Activated CD4-positive, alpha-beta T cell treated with anti-CD3 and anti-CD28 coated beads, Interleukin-2, amount 50 U/mL, for 48 hours (primary cell): ENCODE measurements around the gene CRB2.
"Not testable (repeated sequence)": the region's sequence is repeated elsewhere in the genome, so short reads cannot be mapped to it uniquely, and the experiment has no call there.

Experiments
- DNase-seq, 2 experiments: peaks; one replicate each; pipeline ENCODE4 v3.0.0-alpha.2; 2020

Gene CRB2

GRCh38 chr9:123383512-123384170, 27.6 kb downstream of the CRB2 start:
- DNase-seq: no peak

- no peak for DNase-seq
Measured at GRCh38 chr9:123387686-123388085, 31.7 kb downstream of the CRB2 start.

GRCh38 chr9:123389070-123389469, 33.1 kb downstream of the CRB2 start:
- DNase-seq: no peak

DNA sequence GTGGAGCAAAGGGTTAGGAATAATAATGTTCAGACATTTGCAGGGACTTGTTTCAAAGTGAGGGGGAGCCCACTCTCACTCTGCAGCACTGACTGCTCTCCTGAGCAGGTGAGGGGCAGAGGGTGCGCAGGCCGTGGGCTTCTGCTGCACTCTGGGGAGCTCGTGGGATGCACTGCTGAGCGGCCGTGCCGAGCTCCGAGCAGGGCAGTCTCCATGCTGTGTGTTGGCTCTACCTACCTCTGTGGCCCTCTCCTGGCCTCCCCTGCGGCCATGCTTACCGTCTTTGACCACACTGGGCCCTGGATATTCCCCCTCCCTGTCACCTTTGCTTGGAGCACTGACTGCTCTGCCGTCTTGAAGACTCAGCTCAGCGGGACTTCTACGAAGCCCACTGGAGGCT, 33.7 kb downstream of the CRB2 start:
- DNase-seq: no peak

DNA sequence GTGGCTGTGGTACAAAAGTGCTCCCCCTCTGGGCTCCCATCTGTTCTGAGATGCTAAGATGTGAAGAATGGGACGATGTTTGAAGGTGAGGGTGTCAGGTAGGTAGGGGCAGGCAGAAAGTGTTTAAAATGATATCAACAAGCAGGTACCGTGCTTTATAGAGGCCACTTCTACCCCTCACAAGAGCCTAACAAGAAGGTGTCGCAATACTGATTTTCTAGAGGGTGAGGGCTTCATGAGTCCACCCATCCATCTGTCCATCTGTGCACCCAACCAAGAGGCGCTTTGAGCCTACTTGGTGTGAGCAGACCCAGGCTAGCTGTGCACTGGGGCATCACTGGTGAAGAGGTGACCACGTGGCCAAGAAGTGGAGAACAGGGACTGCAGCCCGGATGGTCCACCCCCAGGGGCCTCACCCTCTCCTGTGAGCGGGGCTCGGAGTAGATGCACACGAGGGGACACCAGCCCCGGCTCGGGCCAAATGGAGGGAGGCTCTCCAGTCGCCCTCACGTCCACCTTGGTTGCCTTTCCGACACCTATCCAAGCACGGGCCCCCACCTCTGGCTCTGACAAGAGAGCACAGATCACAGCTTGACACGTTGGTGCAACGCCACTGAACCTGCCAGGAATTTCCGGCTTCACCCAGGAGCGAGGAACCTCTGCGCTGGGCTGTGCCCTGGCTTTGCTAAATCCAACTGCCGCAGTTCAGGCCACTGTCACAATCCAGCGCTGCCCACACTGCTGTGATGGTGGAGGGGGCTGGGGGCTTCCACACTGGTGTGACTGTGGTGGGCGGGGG, 34.5 kb downstream of the CRB2 start:
- no peak for DNase-seq

DNA sequence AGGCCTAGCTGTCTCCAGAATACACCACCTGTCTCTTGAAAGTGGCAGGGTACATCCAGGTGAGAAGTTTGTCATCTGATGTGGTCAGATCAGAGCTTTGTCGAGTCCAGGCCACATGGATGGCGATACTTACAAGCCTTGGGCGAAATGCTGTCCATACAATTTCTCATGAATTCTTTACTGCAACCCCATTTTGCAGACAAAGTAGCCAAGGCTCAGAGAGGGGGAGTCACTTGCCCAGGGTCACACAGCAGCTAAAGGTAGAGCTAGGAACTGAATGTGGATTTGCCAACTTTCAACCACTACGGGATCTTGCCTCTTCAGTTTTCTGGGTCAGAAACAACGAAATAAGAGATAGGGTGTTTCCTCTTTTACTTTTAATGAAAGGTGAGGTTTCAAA, 35.2 kb downstream of the CRB2 start:
- no peak for DNase-seq

- DNase-seq: no peak
Measured at GRCh38 chr9:123391946-123392345, 35.9 kb downstream of the CRB2 start.

DNA sequence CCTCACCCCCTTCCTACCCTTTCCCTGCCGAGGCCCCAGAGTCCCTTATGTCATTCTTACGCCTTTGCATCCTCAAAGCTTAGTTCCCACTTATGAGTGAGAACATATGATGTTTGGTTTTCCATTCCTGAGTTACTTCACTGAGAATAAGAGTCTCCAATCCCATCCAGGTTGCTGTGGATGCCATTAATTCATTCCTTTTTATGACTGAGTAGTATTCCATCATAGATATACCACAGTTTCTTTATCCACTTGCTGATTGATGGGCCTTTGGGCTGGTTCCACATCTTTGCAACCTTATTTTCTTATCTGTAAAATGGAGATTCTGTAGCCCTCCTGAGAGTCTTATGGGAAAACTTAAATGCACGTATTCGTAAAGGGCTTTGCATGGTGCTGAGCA, 36.8 kb downstream of the CRB2 start:
- DNase-seq: no peak

GRCh38 chr9:123394291-123395235, 38.6 kb downstream of the CRB2 start:
- DNase-seq: no peak

- no peak for DNase-seq
Measured at GRCh38 chr9:123395276-123395688, 39.3 kb downstream of the CRB2 start.

DNA sequence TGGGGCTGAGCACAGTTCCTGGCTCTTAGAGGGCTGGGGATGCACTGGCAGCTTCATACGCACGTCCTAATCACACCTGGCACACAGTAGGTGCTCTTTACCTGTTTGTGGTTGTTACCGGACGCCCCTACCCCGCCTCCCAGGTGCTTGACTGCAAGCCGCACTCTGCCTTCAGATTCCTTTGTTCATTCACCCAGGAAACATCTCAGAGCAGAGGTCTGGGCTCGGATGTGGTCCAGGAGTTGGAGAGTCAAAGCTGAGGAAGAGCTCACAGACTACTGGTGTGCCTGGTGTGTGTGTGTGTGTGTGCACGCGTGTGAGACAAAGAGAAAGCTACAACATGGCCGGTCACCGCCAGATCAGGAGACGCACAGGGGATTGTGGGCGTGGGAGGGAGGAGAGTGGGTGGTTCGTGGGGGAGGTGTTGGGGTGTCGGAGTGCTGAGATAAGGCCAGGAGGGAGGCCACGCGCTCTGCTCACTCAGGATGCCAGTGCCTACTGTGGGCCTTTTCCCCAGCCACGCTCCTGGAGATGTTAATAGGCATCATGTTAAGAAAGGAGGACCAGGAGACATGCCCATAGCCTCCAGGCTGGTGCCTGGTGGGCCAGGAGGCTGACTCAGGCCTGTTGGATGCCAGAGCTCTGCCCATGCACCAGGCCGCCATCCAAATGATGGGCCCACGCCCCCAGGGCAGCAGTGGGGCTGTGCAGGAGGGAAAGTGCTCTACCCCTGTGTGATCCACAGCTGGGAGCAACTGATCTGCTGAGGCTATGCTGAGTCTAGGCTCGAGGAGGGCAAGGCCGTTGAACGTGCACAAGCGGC, 39.9 kb downstream of the CRB2 start:
- DNase-seq: no peak

DNA sequence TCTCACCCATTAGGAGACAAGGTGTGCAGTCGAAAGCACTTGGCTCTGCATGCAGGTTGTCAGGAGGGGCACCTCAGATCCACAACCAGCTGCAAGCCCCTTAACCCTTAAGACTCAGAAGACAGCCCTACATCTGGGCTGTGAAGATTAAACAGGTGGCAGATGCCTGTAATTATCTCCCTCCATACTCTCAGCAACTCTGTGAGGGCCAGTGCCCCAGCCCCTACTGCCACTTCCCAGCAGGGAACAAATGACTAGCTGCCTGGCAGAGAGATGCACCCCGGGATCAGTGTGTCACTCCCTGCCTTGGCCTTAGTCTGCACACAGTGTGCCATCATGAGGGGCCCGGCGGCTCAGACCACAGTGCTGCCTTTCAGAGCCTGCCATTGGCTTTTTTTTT, 42.0 kb downstream of the CRB2 start:
- DNase-seq: no peak

- DNase-seq: not testable (repeated sequence)
Measured at GRCh38 chr9:123398938-123399337, 42.9 kb downstream of the CRB2 start.

DNA sequence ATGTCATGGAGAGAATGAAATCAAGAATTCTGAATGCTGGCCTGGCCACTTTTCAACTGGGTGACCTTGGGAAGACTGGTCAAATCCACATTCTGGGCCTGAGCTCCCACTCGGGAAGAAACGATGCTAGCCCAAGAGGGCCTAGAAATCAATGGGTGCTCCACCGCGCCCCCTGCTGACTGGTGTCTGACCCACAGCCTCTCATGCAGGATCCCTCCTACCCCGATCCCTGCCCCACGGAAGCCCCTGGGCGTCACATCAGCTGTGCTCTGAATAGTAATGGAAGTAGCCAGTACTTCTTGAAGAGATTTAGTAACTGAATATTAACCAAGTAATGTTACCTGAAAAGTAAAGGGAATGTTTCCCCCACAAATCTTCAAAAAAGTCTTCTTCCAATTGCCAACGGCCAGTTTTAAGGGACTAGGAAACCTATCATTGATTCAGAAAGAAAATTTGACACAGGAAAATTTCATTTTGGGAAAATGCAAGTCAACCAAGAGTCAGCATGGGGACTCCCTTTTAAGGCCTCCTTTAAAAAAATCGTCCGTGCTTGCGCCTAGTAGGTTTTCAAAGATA, 43.9 kb downstream of the CRB2 start:
- peak; percentile 50 to 56 for DNase-seq

DNA sequence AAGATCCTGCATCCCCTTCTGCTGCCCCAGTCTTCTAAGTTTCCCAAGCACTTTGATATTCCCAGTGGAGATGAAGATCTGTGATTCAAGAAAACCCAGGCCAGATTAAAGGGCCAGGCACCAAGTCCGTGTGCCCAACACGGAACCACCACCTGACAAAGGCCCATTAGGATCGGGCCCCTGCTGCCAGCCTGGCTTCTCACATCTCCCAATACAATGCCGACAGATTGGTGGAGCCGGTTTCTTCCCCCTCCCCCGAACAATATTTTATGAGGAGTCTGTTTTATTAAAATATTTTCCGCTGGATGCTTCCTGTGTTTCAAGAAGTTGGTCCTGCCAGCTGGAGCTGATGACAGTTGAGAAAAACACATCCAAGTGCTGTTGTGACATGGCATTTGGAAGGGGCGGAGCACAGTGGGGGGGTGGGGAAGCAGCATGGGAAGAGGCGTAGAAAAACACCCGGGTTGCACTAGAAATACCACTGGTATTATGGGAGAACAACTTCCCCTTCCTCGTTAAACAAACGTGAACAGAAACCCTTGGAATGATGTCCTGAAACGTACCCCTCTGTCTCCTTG, 45.0 kb downstream of the CRB2 start:
- no peak for DNase-seq

- peak; percentile 9 to 17 for DNase-seq
Measured at GRCh38 chr9:123401879-123402513, 46.0 kb downstream of the CRB2 start.

DNA sequence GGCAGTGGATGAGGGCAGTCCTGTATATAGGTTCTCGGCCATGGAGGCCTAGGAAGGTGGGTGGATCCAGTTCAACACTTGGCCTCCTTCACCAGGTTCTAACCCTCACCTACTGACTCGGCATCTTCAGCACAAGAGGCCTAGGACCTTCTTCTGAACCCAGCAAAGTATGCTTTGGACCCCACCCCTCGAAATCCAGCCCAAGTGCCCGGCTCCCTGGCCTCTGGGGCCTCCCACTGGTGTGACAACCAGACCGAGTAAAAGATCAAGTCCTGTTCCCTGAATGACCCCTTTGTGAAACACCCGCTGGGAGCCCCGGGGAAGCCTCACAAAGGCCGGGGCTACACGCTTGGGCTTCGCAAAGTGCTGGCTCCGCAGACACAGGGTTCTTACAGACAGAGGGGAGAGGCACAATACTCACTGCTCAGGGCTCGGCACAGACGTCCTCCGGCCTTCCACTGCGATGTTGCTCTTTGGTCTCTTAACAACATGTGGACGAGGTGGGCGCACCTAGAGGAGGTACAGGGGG, 47.0 kb downstream of the CRB2 start:
- no peak for DNase-seq

- DNase-seq: no peak
Measured at GRCh38 chr9:123406016-123406415, 50.0 kb downstream of the CRB2 start.

GRCh38 chr9:123406691-123407216, 50.8 kb downstream of the CRB2 start:
- DNase-seq: no peak

GRCh38 chr9:123407217-123407851, 51.3 kb downstream of the CRB2 start:
- DNase-seq: no peak
